HG03558 (cell line): ENCODE measurements around the gene SNRPD1.
"Not testable (repeated sequence)": the region's sequence is repeated elsewhere in the genome, so short reads cannot be mapped to it uniquely, and the experiment has no call there.

ENCODE experiments used
- ATAC-seq: cut with Tn5 transposase; IDR thresholded peaks from one replicate; pipeline ENCODE4 v1.9.1; 2021; ENCODE audit warnings: moderate number of reproducible peaks; ENCODE audit not compliant: unreplicated experiment; ENCODE audit errors: extremely low read depth

Gene SNRPD1

DNA sequence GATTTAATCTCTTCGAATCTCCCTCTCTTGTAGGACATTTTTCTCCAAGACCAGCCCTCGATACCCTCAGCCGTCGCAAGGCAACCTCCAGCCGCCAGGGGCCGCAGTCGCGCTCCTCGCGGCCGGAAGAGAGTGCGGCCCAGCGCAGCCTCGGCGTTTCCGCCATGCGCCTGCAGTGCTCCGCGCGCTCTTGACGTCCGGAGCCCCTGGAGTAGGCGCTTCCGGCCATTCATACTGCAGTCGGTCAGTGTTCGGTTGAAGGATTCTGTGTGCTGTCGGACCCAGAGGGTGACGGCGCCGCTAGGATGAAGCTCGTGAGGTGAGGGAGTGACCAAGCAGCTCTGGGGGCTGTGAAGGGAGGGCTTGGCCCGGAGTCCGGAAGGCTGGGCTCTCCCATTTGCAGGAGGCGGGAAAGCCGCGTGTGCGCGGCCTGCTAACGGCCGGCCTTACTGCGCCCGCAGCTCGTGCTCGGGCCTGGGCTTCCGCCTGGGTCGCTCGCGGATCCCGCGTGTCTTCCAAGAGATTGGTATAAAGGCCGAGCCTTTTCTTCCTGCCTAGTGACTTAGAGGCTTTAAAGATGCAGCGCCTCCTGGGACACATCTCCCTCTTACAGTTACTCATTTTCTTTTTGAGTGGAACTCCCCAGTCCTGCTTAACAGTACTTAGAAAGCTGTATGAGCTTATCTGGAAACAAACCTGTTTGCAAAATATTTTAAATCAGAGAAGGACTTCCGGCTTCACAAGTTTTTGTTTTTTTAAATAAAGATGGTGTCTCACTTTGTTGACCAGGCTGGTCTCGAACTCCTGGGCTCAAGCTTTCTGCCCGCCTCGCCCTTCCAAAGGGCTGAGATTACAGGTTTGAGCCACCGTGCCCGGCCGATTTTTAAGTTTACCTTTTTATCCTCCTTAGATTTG lies at the start of gene SNRPD1:
TSS of gene SNRPD1 (plus strand) at position 190 of the 915 bp plus-strand sequence. CDS start at position 306, 116 bp downstream.
- peak; percentile 91 for ATAC-seq

DNA sequence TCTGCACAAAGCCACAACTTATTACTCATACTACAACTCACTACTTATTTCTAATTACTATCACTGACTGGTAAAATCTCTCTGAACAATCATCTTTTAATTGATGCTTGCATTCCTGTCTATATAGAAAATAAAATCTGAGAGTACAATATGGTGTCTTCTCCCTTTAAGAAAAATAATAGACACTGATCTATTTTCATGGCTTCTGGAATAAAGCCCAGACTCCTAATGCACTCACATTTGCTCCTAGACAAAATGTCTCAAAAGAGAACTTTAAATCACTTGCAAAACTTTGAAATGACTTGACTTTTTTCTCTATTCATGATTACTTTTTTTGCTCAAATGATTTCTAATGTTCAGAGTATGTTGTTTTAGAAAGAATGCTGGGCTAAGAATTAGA lies 40.3 kb upstream of the SNRPD1 start:
- ATAC-seq, result no peak

DNA sequence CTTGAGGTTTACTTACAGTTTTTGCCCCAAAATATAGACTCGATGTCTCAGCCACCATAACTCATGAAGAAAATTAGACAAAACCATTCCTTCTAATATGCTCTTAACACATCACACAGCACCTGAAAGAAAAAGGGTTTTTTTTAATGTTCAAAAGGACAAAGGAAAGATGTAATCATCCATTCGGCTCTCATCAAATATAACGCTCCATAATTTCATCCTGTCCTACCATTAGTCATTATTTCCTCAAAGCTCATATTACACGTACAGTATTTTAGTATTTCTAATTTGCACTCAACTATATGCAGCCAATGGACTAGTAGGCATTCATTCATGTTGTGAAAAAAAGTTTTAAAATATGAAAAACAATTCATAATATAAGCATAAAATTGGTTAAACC lies 36.5 kb upstream of the SNRPD1 start:
- no peak for ATAC-seq

DNA sequence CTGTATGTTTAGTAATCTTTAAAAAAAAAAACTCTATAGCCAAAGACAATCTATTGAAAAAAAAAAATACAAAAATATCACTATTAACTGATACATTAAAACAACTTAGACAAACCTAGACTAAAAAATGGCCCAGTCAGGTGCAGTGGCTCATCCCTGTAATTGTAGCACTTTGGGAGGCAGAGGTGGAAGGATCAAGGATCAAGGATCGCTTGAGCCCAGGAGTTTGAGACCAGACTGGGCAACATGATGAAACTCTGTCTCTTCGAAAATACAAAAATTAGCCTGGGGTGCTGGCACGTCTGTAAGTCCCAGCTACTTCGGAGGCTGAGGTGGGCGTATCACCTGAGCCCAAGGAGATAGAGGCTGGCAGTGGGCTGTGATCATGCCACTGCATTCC lies 27.7 kb upstream of the SNRPD1 start:
- no peak for ATAC-seq

DNA sequence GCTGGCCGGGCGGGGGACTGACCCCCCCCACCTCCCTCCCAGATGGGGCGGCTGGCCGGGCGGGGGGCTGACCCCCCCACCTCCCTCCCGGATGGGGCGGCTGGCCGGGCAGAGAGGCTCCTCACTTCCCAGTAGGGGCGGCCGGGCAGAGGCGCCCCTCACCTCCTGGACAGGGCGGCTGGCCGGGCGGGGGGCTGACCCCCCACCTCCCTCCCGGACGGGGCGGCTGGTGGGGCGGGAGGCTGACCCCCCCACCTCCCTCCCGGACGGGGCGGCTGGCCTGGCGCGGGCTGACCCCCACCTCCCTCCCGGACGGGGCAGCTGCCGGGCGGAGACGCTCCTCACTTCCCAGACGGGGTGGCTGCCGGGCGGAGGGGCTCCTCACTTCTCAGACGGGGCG lies 19.8 kb upstream of the SNRPD1 start:
- ATAC-seq, result not testable (repeated sequence)

DNA sequence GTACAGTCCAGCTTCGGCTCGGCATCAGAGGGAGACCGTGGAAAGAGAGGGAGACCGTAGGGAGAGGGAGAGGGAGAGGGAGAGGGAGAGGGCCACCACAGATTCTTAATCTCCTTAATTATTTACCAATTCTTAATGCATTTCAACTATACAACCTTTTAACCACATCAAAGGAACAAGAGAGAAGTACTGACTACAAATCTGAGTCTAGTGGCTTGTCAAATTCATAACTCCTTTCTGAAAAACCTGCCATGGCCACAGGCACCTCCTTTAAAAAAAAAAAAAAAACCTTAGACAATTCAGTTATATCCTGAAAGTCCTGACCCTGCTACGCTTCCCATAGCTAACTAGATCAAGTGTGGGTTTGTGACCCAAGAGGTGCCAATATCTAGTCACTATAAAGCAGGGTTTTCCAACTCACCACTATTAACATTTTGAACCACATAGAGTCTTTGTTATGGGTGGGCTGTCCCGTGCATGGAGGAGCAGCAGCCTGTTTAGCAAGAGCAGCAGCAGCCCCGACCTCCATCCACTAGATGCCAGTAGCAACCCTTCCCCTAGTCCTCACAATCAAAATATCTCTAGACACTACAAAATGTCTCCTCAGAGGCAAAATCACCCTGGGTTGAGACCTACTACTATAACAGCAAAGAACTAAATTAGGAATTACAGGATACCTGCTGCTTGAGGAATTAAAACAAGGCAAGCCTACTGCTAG lies 18.4 kb upstream of the SNRPD1 start:
- ATAC-seq, result no peak

DNA sequence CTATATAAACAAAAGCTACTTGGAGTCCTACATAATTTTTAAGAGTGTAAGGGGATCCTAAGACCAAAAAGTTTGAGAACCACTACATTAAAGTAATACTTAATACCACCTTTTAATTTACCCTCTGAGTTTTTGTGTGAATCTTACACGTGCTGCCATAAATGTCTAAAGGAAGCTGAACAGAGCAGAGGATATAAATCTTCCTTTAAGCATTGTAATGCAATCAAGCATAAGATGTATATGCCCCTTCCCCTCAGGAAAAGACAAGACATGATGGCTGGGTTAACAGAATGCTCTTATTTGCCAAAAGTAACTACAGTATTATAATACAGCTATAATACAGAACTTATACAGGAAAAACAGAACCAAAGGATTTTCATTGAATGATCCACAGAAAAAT lies 14.5 kb upstream of the SNRPD1 start:
- ATAC-seq, result no peak

DNA sequence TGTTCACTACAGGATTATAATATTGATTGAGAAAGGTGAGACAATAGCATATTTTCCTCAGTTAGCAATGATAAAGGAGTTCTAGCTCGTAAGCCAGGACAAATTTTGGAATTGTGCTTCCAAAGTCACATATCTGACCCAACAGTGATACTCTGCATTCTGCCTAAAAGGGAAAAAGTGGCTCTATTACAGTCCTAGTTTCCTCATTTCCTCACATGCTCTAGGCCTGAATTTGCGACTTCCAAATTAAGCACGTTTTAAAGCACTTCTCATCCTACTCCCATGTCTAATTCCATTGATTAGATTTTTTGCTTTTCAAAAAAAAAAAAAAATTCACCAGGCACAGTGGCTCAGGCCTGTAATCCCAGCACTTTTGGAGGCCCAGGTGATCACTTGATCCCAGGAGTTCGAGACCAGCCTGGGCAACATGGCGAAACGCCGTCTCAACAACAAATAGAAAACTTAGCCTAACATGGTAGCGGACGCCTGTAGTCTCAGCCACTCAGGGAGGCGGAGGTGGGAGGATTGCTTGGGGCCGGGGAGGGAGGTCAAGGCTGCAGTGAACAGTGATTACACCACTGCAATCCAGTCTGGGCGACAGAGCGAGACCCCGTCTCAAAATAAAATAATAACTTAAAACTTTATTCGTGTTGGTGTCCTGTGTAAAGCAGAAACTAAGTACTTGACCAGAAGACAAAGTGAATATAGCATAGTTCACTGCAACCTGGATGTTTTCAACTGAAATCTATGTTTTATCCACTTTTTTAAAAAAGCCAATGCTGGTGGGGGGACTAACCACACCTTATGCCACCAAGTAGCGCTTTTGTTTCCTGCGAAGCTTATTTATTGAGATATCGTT lies 13.2 kb upstream of the SNRPD1 start:
- ATAC-seq, result no peak

DNA sequence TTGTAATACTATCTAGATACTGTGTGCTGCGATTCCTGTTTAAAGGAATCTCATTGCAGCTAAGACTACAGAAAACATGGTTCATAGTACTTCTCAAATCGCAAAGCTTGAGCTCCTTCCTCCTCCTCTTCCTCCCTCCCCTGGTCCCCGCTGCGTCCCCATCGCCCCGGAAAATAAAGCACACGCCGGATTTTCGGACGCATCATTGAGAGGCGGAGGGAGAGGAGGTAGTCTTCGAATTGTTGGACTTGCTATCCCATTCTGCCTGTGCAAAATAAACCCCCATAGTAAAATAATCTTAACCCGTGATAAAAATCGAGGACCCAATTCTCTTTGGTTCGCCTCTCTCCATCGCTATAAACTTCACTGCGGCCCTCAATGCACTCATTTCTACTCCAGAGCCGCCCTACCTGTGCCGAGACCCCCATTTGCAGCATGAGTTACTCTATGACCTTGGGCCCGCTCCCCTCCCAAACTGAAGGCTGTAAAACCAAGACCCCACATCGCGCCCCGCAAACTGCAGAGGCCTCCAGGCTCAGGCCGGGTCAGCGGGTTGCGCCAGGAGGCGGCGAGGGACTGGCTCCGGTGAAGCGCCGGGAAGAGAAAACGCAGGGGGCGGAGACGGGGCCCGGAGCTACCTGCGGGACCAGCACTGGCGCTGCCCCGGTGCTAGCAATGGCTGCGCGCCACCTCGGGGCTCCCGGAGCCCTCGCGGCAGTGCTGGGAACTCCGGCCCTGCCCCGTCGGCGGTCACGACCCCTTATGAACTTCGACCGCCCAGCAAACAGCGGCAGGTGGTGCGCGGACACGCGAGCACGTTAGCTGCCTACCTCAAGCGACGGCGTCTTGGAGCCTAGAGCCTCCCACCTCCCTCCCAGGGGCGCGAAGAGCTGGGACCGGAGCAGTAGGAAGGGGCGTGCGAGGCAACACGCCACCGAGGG lies 12.3 kb upstream of the SNRPD1 start:
- ATAC-seq, result no peak

DNA sequence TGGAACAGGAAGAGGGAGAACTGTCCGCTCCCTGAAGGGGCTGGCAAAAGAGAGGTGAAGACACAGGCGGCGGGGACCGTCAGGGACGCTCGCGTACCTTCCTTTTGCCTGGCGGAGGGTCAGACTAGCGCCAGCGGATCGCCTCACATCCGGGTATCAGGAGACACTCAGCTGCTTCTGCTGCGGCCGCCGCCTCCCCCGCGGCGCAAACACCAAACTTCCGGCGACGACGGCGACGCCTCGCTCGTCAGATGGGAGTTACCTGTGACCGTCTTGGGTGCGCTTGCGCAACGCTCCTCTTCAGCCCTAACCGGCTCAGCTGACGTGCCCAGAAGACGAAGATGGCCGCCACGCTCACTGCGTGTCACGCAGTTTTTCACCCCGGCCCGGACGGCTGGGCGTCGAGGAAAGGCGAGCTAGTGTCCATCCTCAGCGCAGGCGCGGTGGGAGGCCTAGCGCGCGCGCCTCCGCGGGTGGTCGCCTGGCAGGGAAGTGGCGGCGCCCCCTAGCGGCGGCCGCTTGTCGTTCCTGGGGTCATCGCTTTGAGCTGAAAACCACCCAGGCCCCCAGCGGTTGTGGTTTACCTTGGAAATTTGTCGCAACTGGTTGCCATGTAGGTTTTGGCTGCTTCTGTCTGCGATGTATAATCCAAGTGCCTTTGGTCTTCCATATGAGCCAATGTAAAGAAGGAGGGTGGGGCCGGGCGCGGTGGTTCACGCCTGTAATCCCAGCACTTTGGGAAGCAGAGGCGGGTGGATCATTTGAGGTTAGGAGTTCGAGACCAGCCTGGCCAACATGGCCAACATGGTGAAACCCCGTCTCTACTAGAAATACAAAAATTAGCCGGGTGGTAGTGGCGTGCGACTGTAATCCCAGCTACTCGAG lies 11.3 kb upstream of the SNRPD1 start, which contains the start of gene ESCO1:
TSS of gene ESCO1 (minus strand) at position 179 of the 885 bp plus-strand sequence. CDS start 25,861 bp downstream, outside the sequence.
- peak; percentile 83 for ATAC-seq

DNA sequence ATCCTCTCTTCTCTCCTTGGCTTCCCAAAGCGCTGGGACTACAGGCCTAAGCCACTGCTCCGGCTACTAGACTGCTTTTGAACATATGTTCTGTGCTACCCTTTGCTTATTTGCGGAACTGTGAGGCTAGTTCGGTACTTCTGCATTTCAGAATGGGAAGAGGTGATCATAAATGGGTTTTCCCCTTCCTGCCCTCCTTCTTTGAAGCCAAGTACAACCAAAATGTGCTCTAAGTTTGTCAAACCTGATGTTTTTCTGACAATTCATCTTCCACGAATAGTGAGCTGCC lies 9.9 kb upstream of the SNRPD1 start:
- ATAC-seq, result no peak

DNA sequence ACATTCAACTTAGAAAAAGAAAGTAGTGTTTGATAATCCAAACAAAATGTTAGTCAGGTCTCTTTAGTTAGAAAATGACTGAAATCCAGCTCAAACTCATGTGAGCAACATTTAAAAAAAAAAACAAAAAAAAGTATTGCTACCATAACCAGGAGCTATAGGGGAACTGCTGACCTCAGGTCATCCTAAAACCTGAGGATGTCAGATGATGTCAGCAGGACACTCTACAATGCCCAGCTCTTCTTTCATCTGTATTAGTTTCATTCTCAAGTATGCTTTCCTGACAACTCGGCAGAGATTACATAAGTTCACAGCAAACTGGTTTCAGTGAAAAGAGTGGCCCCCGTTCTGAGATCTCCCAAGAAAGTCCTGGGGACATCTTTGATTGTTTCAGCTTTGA lies 7.4 kb upstream of the SNRPD1 start:
- no peak for ATAC-seq

DNA sequence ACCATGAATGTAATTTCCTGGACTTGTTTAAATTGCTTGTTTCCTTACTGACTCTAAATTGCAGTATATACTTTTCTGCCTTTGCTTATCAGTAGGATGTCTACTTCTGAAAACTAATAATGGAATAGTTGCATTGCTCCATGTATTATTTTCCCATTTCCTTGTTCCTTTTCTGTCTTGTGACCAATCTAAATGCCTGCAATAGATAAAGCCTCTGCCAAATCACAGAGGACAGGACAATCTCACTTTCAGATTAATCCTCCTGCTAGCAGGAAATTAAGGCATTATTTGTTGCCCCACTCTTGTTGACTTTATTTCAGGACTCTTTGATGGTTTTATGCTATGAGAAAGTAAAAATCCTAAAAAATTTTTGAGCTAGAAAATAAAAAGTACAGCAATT lies 6.9 kb upstream of the SNRPD1 start:
- no peak for ATAC-seq

DNA sequence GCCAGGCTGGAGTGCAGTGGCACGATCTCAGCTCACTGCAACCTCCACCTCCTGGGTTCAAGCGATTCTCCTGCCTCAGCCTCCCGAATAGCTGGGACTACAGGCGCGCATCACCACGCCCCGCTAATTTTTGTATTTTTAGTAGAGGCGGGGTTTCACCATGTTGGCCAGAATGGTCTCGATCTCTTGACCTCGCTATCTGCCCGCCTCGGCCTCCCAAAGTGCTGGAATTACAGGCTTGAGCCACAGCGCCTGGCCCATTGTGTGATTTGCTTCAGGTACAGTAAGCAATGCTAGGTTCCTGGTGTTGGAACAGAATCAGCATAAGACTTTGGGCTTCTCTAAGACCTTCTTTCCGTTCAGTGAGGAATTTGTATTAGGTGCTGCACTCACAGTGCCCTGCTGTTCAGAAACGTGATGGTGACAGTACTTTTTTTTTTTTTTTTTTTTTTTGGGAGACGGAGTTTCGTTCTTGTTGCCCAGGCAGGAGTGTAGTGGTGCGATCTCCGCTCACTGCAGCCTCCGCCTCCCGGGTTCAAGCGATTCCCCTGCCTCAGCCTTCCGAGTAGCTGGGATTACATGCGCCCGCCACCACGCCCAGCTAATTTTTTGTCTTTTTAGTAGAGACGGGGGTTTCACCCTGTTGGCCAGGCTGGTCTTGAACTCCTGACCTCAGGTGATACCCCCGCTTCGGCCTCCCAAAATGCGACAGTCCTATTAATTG lies 551 bp upstream of the SNRPD1 start:
- not testable (repeated sequence) for ATAC-seq

DNA sequence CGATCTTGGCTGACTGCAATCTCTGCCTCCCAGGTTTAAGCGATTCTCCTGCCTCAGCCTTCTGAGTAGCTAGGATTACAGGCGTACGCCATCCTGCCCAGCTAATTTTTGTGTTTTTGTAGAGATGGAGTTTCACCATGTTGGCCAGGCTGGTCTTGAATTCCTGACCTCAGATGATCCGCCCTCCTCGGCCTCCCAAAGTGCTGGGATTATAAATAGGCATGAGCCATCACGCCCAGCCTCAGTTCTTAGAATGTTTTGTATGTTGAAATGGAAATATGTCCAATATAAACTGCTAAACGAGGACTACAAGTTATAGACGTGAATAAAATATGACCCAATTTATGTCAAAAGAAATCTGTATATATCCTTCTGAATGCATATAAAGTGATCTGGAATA lies 9.5 kb downstream of the SNRPD1 start:
- ATAC-seq, result not testable (repeated sequence)

DNA sequence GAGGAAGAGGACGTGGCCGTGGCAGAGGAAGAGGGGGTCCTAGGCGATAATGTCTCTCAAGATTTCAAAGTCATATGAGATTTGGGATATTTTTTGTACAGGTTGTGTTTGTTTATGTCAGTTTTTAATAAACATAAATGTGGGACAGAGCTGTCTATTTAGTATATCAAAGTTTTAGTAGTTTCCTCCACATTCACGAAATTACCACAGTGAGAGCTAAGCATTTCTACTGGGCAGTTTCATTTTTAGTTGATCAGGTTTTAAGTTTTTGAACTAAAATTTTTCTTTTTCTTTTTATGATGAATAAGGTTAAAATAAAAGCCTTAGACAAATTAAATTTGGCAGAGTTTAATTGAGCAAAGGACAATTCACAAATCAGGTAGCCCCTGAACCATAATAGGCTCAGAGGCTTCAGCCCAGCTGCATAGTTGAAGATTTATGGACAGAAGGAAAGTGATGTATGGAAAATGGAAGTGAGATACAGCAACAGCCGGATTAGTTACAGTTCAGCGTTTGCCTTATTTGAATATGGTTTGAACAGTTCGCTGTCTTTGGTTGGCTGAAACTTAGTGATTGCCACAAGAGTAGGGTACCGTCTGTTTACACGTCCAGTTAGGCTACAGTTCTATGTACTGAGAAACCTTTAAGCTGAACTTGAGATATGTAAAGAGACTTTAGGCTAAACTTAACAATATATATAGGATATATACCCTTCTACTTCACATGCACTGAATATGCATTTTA lies 17.1 kb downstream of the SNRPD1 start:
- ATAC-seq, result peak; percentile 65

DNA sequence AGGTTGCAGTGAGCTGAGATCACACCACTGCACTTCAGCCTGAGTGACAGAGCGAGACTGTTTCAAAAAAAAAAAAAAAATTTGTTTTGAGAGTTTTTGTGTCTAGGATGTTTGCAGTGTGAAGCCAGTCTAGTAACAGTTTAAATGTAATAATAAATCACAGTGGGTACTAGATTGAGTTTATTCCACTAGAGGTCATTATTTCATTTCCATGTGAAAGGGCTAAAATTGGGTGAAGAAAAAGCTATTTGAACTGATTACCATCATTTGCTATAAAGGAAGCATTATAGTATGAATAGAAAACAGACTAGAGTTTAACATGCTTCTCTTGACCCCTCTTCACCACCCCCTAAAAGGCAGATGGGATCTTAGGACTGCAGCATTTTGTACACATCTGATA lies 20.3 kb downstream of the SNRPD1 start:
- no peak for ATAC-seq
